ENCODE measurements around the gene LPCAT1.

The LPCAT1 gene

DNA sequence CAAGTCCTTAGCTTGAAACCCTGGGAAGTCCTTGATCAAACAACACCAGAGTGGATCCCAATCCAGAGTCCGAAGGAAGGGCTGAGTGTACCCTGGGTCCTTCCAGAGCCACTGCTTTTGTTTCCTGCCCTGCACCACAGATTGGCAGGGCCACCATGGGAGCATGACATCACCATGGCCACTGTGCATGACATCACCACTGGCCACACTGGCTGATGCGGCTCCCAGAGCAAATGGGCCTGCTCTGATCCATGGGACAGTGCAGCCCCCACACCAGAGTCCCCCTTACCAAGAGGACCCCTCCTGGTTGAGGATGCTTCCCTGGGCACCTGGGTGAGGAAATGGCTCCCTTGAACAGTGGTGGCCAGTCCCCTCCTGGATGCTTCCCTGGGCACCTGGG is 88.4 kb downstream of the LPCAT1 start:
- TF ChIP-seq, protein P1, sequence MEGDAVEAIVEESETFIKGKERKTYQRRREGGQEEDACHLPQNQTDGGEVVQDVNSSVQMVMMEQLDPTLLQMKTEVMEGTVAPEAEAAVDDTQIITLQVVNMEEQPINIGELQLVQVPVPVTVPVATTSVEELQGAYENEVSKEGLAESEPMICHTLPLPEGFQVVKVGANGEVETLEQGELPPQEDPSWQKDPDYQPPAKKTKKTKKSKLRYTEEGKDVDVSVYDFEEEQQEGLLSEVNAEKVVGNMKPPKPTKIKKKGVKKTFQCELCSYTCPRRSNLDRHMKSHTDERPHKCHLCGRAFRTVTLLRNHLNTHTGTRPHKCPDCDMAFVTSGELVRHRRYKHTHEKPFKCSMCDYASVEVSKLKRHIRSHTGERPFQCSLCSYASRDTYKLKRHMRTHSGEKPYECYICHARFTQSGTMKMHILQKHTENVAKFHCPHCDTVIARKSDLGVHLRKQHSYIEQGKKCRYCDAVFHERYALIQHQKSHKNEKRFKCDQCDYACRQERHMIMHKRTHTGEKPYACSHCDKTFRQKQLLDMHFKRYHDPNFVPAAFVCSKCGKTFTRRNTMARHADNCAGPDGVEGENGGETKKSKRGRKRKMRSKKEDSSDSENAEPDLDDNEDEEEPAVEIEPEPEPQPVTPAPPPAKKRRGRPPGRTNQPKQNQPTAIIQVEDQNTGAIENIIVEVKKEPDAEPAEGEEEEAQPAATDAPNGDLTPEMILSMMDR (IDR thresholded peaks at IDR 0.05; ENCODE audit: low read depth, low read length), result no peak
- no peak overlapping the region for H3K4me3 ChIP-seq (ENCODE audit: low read depth, low read length)
- in situ Hi-C loops (cut with HindIII; ENCODE audit: low sequenced_read_pairs), result no loop called here
- no peak for DNase-seq (ENCODE audit: low read depth, low spot score)

DNA sequence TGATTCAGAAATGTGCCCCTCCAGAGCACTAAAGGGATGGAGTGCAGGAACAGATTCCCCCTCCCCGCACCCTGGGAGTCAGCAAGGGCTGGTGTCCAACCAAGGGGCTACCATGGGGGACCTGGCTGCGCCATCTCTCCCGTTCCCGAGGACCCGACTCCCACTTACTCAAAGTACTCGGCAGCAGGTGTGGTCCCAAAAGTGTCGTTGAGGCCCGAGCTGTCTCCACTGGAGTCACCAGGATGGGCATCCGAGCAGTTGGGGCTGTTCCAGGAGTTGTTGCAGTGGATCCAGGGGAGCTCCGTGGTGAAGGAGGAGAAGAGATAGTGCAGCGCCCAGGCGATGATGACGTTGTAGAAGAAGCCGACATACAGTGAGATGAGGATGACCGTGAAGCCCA is 91.5 kb downstream of the LPCAT1 start:
- no peak overlapping the region for H3K4me3 ChIP-seq (ENCODE audit: low read depth, low read length)
- in situ Hi-C loops (cut with HindIII; ENCODE audit: low sequenced_read_pairs), result no loop called here
- no peak for DNase-seq (ENCODE audit: low read depth, low spot score)
- TF ChIP-seq, protein P1 (IDR thresholded peaks at IDR 0.05; ENCODE audit: low read depth, low read length), result no peak

DNA sequence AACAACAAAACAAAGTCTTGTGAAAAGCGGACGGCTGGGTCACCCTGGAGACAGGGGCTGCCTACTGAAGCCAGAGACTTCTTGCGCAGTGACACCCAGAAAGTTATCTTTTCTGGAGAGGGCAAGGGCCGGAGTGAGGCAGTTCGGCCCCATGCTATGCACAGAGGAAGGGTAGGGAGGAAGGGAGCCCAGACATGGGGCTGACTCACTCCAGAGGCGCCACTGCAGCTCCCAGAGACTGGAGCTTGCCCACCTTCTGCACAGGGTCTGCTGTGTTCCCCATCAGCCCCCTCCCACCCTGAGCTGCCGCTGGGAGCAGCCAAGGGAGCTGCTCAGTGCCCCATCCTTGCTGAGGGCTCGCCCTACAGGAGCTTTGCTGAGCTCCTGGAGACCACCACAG is 91.9 kb downstream of the LPCAT1 start:
- DNase-seq (ENCODE audit: low read depth, low spot score), result no peak
- H3K4me3 ChIP-seq (ENCODE audit: low read depth, low read length), result no peak overlapping the region
- TF ChIP-seq, protein P1 (IDR thresholded peaks at IDR 0.05; ENCODE audit: low read depth, low read length), result no peak
- in situ Hi-C loops (cut with HindIII; ENCODE audit: low sequenced_read_pairs), result no loop called here

GRCh38 chr5:1431021-1431811 is 92.5 kb downstream of the LPCAT1 start:
- in situ Hi-C loops (cut with HindIII; ENCODE audit: low sequenced_read_pairs), result no loop called here
- TF ChIP-seq, protein P1 (IDR thresholded peaks at IDR 0.05; ENCODE audit: low read depth, low read length), result no peak
- no peak for DNase-seq (ENCODE audit: low read depth, low spot score)
- H3K4me3 ChIP-seq (ENCODE audit: low read depth, low read length), result no peak overlapping the region

- no peak for DNase-seq (ENCODE audit: low read depth, low spot score)
- TF ChIP-seq, protein P1 (IDR thresholded peaks at IDR 0.05; ENCODE audit: low read depth, low read length), result no peak
- H3K4me3 ChIP-seq (ENCODE audit: low read depth, low read length), result no peak overlapping the region
- in situ Hi-C loops (cut with HindIII; ENCODE audit: low sequenced_read_pairs), result no loop called here
These were observed 93.5 kb downstream of the LPCAT1 start for GRCh38 chr5:1430121-1430795.

DNA sequence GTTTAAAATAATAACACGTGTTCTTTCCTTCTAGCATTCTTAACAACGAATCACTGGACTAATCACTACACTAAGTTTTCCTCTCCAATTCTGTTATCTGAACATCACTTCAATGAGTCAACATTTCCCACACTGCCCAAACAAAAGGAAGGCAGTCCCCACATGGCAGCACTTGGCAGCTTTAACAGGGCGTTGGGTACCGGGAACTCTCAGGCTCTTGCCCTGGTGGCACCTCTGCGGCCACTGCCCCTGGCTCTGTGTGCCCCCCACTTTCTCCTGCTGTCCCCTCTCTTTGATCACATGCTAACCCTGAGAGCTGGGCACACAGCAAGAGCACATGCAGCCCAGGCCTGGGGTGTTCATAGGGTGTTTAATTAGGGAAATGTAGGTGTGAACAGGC is 94.3 kb downstream of the LPCAT1 start:
- DNase-seq (ENCODE audit: low read depth, low spot score), result no peak
- in situ Hi-C loops (cut with HindIII; ENCODE audit: low sequenced_read_pairs), result no loop called here
- TF ChIP-seq, protein P1 (IDR thresholded peaks at IDR 0.05; ENCODE audit: low read depth, low read length), result no peak
- H3K4me3 ChIP-seq (ENCODE audit: low read depth, low read length), result no peak overlapping the region
